Peyer's patch (tissue), 4 donors: ENCODE results near the gene BASP1.

Experiments used
- CTCF ChIP-seq, 6 experiments: fragments of 450-650 bp in 4 of 6; fragments of 200-600 bp in 2 of 6; sonication (generic) in 1 of 6; IDR thresholded peaks; one replicate each; pipeline ENCODE4 v1.5.1; 2017 to 2019; ENCODE audit warnings: antibody characterized with exemption in 6 of 6, mild to moderate bottlenecking in 3 of 6, moderate library complexity in 1 of 6
- POLR2A ChIP-seq, 2 donors: fragments of 450-650 bp; IDR thresholded peaks; one replicate each; pipeline ENCODE4 v1.5.1; 2017; ENCODE audit warnings: antibody characterized with exemption in 2 of 2, mild to moderate bottlenecking in 2 of 2, moderate library complexity in 2 of 2

DNA sequence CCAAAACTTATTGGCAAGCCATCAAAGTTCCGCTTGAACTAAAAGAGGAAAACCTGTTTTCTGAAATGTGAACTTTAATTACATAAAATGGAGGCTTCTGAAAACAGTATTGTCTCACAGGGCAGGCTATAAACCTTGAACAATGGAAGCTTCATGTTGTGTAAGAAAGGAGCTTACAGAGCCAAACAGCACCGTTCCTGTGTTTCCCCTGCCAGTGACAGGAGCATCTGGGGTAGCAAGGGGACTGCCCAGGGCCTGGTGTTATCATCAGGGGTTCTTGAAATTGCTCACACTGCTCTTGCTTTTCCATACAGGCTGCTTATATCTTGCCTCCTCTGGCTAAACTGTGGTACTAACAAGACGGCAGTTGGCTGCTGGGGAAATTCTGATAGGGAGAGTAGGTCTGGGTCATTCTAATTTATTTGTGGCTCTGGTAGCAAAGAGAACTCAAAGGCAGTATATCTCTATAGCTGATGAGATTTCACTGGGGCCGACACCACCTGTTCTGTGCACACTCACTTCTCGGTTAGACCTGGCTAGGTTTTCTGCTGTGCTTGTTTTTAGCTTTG, 40.4 kb downstream of the BASP1 start:
- TF ChIP-seq CTCF (IDR thresholded peaks at IDR 0.05), result no peak
- TF ChIP-seq POLR2A (IDR thresholded peaks at IDR 0.05), result no peak
